Stimulated activated CD4-positive, alpha-beta T cell treated with anti-CD3 and anti-CD28 coated beads, Interleukin-2, amount 100 ng/mL, for 4 hours (primary cell): Measurements from ENCODE around the gene MGAT3.
"Not testable (repeated sequence)": the region's sequence is repeated elsewhere in the genome, so short reads cannot be mapped to it uniquely, and the experiment has no call there.

Experiments used
- DNase-seq: peaks from one replicate; pipeline ENCODE4 v3.0.0-alpha.2; 2020; ENCODE audit warnings: low read depth

Gene MGAT3

GRCh38 chr22:39514373-39514973, 57.7 kb downstream of the MGAT3 start:
- DNase-seq: no peak

GRCh38 chr22:39515266-39516050, 58.6 kb downstream of the MGAT3 start:
- no peak for DNase-seq

GRCh38 chr22:39517470-39517869, 60.7 kb downstream of the MGAT3 start:
- no peak for DNase-seq

GRCh38 chr22:39518144-39518786, 61.5 kb downstream of the MGAT3 start:
- no peak for DNase-seq

- no peak for DNase-seq
Observed at GRCh38 chr22:39518996-39519680, 62.3 kb downstream of the MGAT3 start.

GRCh38 chr22:39519681-39520225, 62.9 kb downstream of the MGAT3 start:
- peak; percentile 95 for DNase-seq

- DNase-seq: peak; percentile 83
Observed at GRCh38 chr22:39520226-39521105, 63.7 kb downstream of the MGAT3 start, which contains the start of gene ATF4. ATF4 (plus strand) TSS chr22:39520562; CDS start chr22:39521446, 884 bp downstream.

GRCh38 chr22:39521106-39521885, 64.5 kb downstream of the MGAT3 start:
- DNase-seq: not testable (repeated sequence)

- not testable (repeated sequence) for DNase-seq
Observed at GRCh38 chr22:39522091-39522490, 65.3 kb downstream of the MGAT3 start.

- DNase-seq: no peak
Observed at GRCh38 chr22:39522567-39523300, 65.9 kb downstream of the MGAT3 start.

GRCh38 chr22:39524089-39524752, 67.4 kb downstream of the MGAT3 start:
- DNase-seq: no peak

- DNase-seq: no peak
Observed at GRCh38 chr22:39524753-39525657, 68.2 kb downstream of the MGAT3 start.

GRCh38 chr22:39525658-39525975, 68.8 kb downstream of the MGAT3 start:
- DNase-seq: no peak

GRCh38 chr22:39526736-39527171, 69.9 kb downstream of the MGAT3 start:
- no peak for DNase-seq

- DNase-seq: no peak
Observed at GRCh38 chr22:39527481-39527961, 70.7 kb downstream of the MGAT3 start.

- no peak for DNase-seq
Observed at GRCh38 chr22:39528080-39528661, 71.4 kb downstream of the MGAT3 start.

- peak; percentile 79 for DNase-seq
Observed at GRCh38 chr22:39528681-39529486, 72.1 kb downstream of the MGAT3 start.
